Putamen (tissue), 1 donor: ENCODE measurements around the gene PDE1A.
"Not testable (repeated sequence)": the region's sequence is repeated elsewhere in the genome, so short reads cannot be mapped to it uniquely, and the experiment has no call there.

Experiments
- DNase-seq: peaks from one replicate; pipeline ENCODE4 v3.0.0-alpha.2; 2016; ENCODE audit warnings: low spot score

Gene PDE1A

GRCh38 chr2:182406221-182406620 is 20.6 kb downstream of the PDE1A start:
- no peak for DNase-seq

- no peak for DNase-seq
These were observed 21.8 kb downstream of the PDE1A start for GRCh38 chr2:182404975-182405561.

DNA sequence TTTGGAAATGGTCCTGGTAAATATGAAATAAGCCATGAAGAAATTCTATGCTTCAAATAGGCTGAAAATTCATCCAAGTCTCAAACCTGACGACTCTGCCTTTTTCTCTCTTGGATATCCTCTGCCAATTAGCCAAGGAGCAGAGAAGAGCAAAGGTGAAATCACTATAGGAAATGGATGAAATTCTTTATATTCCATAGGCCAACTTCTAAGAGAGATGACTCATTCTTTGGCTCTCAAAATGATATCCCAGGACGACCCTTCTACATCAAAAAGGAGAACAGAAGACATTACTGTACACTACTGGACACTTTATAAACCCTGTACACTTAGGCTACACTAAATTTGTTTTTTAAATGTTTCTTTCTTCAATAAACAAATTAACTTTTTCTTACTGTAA is 22.7 kb downstream of the PDE1A start:
- no peak for DNase-seq

DNA sequence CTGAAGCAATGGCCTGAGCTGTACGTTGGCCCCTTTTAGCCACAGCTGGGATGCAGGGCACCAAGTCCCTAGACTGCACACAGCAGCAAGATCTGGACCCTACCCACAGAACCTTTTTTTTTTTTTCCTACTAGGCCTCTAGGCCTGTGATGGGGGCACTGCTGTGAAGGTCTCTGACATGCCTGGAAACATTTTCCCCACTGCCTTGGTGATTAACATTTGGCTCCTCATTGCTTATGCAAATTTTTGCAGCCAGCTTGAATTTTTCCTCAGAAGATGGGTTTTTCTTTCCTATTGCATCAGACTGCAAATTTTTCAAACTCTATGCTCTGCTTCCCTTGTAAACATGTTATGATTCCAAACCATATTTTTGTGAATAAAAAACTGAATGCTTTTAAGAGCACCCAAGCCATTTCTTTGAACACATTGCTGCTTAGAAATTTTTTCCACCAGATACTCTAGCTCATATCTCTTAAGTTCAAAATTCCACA is 33.5 kb downstream of the PDE1A start:
- DNase-seq, result no peak

DNA sequence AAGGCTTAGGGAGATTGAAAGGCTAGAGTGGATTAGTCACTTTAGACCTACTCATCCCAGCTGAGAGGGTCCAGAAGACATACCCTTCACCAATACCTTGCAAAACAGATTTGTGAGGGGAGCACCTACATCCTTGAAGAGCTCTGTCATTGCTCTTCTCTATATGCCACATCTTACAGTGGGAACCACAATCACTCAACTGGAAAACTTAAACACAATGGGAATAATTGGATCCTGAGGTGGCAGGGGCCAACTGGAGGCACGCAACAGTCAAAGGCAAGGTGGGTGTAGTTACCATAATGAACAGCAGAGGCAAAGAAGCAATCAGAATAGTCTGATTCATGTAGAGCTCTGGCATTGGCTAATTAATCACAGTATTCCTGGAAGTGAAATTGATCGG is 35.4 kb downstream of the PDE1A start:
- no peak for DNase-seq

GRCh38 chr2:182386267-182386880 is 40.5 kb downstream of the PDE1A start:
- DNase-seq, result not testable (repeated sequence)

DNA sequence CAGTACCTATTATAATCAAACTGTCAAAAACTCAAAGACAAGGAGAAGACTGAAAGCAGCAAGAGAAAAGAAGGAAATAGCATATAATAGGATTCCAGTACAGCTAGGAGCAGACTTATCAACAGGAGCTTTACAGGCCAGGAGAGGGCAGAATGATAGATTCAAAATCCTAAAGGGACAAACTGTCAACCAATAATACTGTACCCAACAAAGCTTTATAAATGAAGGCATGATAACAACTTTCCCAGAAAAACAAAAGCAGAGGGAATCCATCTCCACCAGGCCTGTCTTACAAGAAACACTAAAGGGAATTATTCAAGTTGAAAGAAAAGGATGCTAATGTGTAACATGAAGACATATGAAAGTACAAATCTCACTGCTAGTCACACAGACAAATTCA is 42.0 kb downstream of the PDE1A start:
- DNase-seq, result no peak

GRCh38 chr2:182381225-182381624 is 45.6 kb downstream of the PDE1A start:
- DNase-seq, result no peak

- DNase-seq, result no peak
These were observed 47.6 kb downstream of the PDE1A start for GRCh38 chr2:182379241-182379640.

GRCh38 chr2:182378759-182379158 is 48.1 kb downstream of the PDE1A start:
- no peak for DNase-seq

GRCh38 chr2:182377467-182377866 is 49.4 kb downstream of the PDE1A start:
- DNase-seq, result no peak

DNA sequence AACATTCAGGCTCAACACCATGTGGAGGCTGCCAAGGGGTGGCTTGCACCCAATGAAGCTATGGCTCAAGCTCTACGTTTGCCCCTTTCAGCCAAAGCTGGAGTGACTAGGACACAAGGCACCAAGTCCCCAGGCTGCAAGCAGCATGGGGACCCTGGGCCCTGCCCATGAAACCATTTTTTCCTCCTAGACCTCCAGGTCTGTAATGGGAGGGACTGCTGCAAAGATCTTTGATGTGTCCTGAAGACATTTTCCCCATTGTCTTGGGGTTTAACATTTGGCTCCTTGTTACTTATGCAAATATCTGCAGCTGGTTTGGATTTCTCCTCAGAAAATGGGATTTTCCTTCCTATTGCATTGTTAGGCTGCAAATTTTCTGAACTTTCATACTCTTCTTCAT is 51.0 kb downstream of the PDE1A start:
- DNase-seq, result no peak

GRCh38 chr2:182372661-182373060 is 54.2 kb downstream of the PDE1A start:
- DNase-seq, result no peak

- no peak for DNase-seq
These were observed 57.8 kb downstream of the PDE1A start for GRCh38 chr2:182368996-182369395.

DNA sequence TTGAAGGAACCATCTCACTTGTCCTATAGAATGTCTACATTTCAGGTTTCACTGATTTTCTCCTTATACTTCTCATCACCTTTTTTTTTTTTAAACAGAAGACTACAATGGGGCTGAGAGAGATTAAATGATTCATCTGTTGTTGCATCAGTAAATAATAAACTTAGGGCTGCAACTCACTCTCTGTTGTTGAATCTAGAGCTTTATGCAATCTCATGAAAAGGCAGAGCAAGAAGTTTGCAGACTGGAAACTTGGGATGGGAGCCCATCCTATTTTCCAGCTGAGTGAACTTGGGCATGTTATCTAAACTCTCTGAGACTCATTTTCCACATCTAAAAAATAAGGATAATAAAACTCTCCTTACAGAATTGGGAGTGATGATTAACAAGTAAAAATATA is 58.4 kb downstream of the PDE1A start:
- no peak for DNase-seq

DNA sequence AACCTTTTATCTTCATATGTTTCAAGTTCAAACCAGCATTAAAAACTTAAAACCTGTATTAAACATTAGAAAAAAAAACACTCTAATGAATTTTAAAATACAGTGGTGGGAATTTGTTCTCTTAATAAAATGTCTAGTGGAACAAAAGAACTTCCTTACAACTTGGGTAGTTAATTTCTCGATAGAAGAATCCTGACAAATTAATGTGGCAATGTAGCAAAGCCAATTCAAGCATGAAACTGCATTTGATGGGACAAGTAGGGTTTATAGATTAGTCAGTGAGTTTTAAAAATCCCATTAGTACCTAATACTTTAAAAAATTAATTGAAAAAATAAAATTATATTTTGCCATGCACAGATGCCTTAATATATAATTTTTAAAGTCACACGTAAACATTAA is 59.4 kb downstream of the PDE1A start:
- no peak for DNase-seq

GRCh38 chr2:182366628-182367027 is 60.2 kb downstream of the PDE1A start:
- DNase-seq, result no peak

- DNase-seq, result no peak
These were observed 61.0 kb downstream of the PDE1A start for GRCh38 chr2:182365855-182366254.

DNA sequence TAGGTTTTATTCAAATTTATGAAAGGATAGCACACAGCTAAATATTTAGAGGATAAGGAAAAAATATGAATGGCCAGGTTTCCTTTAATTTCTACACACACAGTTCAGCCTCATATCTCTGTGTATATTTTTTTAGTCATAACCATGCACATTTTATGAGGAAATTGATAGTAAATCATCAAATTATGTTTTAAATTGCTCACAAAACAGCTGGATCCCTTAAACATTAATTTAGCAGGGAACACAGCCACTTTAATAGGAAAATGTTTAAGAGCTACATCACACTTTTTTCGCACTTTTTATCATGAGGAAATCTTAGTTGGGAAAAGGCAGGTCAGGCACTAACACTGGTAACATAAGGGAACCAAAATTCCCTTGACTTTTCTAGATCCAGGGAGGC is 65.4 kb downstream of the PDE1A start:
- no peak for DNase-seq

- no peak for DNase-seq
These were observed 66.1 kb downstream of the PDE1A start for GRCh38 chr2:182360663-182361260.

- no peak for DNase-seq
These were observed 66.7 kb downstream of the PDE1A start for GRCh38 chr2:182359990-182360662.

GRCh38 chr2:182359027-182359989 is 67.5 kb downstream of the PDE1A start:
- DNase-seq, result no peak
